GM10847 (cell line): ENCODE results near the gene TRIM38.
A peak's percentile ranks its signal among the peaks of the same experiment; 100 is the strongest.

Experiments used
- POLR2A ChIP-seq: IDR thresholded peaks from 2 replicates; pipeline ENCODE4 v1.6.1; 2011; ENCODE audit not compliant: insufficient read length; ENCODE audit errors: extremely low read depth

The TRIM38 gene

GRCh38 chr6:26025894-26026832, 63.6 kb downstream of the TRIM38 start:
- peak; percentile 81 for TF ChIP-seq POLR2A

- peak; percentile 100 for TF ChIP-seq POLR2A
These were observed 64.4 kb downstream of the TRIM38 start for GRCh38 chr6:26026833-26027490.

- TF ChIP-seq POLR2A, result no peak
These were observed 65.0 kb downstream of the TRIM38 start for GRCh38 chr6:26027491-26028211.

GRCh38 chr6:26028212-26028745, 65.7 kb downstream of the TRIM38 start:
- no peak for TF ChIP-seq POLR2A

- no peak for TF ChIP-seq POLR2A
These were observed 66.4 kb downstream of the TRIM38 start for GRCh38 chr6:26028746-26029569.

GRCh38 chr6:26029570-26029856, 66.9 kb downstream of the TRIM38 start:
- TF ChIP-seq POLR2A, result no peak

- TF ChIP-seq POLR2A, result no peak
These were observed 67.5 kb downstream of the TRIM38 start for GRCh38 chr6:26029857-26030653.

- TF ChIP-seq POLR2A, result no peak
These were observed 68.1 kb downstream of the TRIM38 start for GRCh38 chr6:26030716-26031115.

GRCh38 chr6:26031151-26031594, 68.6 kb downstream of the TRIM38 start:
- TF ChIP-seq POLR2A, result no peak

GRCh38 chr6:26031595-26032339, 69.2 kb downstream of the TRIM38 start:
- TF ChIP-seq POLR2A, result peak; percentile 100

GRCh38 chr6:26032340-26033084, 69.9 kb downstream of the TRIM38 start:
- TF ChIP-seq POLR2A, result no peak

- peak; percentile 96 for TF ChIP-seq POLR2A
These were observed 70.7 kb downstream of the TRIM38 start for GRCh38 chr6:26033085-26033940.
